HCT116 (cell line): ENCODE results near the gene MACF1. TPM values are rescaled to one million over a fixed set of nuclear protein-coding genes. Genes with fewer than 3 reads are reported as not detected.

Experiments
- ATAC-seq: fragments of 200-7000 bp; cut with Tn5 transposase; 2 replicates; pipeline ENCODE4 v1.9.1; 2020; ENCODE audit warnings: mild to moderate bottlenecking, moderate library complexity
- BruUV-seq: library from RNA; stranded (reverse); fragments of 400-500 nt; replicated peaks from 2 replicates; lab custom pipeline; 2021; lab: Mats Ljungman, UMichigan
- CTCF ChIA-PET: fragments of 300-600 bp; sonication (Branson Sonifier 250); formaldehyde crosslinking; loops from one replicate; lab custom pipeline; 2021; ENCODE audit warnings: antibody characterized with exemption; lab: Charles Lee
- POLR2A ChIA-PET: fragments of 300-600, 350-600 bp; sonication (Branson Sonifier 250); formaldehyde crosslinking; loops from one replicate; lab custom pipeline; 2021; ENCODE audit warnings: antibody characterized with exemption; lab: Charles Lee
- RAD21 ChIA-PET, 2 experiments: fragments of 300-600 bp; sonication (Branson Sonifier 250); formaldehyde crosslinking; loops; one replicate each; lab custom pipeline; 2023; ENCODE audit warnings: low total read pairs in 2 of 2; ENCODE audit not compliant: uncharacterized antibody in 2 of 2, unreplicated experiment in 2 of 2, low non-redundant PET in 1 of 2; lab: Charles Lee
- DNase-seq: peaks from one replicate; pipeline ENCODE4 v3.0.0-alpha.2; 2010; ENCODE audit warnings: low read depth, low spot score
- H2AFZ ChIP-seq: fragments of 200-600 bp; shearing (Covaris generic), sonication (generic); 2 replicates; pipeline ENCODE4 v1.6.1; 2017; ENCODE audit warnings: low read depth, mixed run types, mixed read lengths, antibody characterized with exemption, low read length; ENCODE audit not compliant: poor library complexity, severe bottlenecking
- H3K27ac ChIP-seq: 2 replicates; pipeline ENCODE4 v1.5.1; 2012; ENCODE audit warnings: low read depth, low read length
- H3K27me3 ChIP-seq: fragments of 200-600 bp; sonication (generic); 2 replicates; pipeline ENCODE4 v1.6.1; 2016; ENCODE audit warnings: mixed run types, low read length, mixed read lengths; ENCODE audit not compliant: insufficient read depth
- H3K36me3 ChIP-seq, 2 experiments: fragments of 200-500 bp in 1 of 2; fragments of 200-600 bp in 1 of 2; sonication (Bioruptor generic) in 1 of 2; sonication (generic) in 1 of 2; 2 replicates each; pipeline versions ENCODE4 v1.5.1 to v1.6.1; 2014 to 2016; ENCODE audit warnings: low read length in 2 of 2, inconsistent platforms in 1 of 2, mixed read lengths in 1 of 2, mixed run types in 1 of 2; ENCODE audit not compliant: insufficient read depth in 2 of 2, control insufficient read depth in 1 of 2
- H3K4me1 ChIP-seq, 2 experiments: fragments of 200-600 bp in 1 of 2; sonication (generic) in 1 of 2; 2 replicates each; pipeline versions ENCODE4 v1.5.1 to v1.6.1; 2012 to 2017; ENCODE audit warnings: low read length in 2 of 2, inconsistent platforms in 1 of 2, mild to moderate bottlenecking in 1 of 2, mixed read lengths in 1 of 2, mixed run types in 1 of 2, moderate library complexity in 1 of 2; ENCODE audit not compliant: insufficient read depth in 2 of 2, control insufficient read depth in 1 of 2
- H3K4me2 ChIP-seq: fragments of 200-600 bp; sonication (generic); 2 replicates; pipeline ENCODE4 v1.6.1; 2017; ENCODE audit warnings: mixed run types, low read length, mixed read lengths
- H3K4me3 ChIP-seq, 2 experiments: fragments of 200-600 bp in 1 of 2; sonication (generic) in 1 of 2; replicated peaks in 1 of 2; 2 replicates each; pipeline ENCODE4 v1.5.1; 2011 to 2016; ENCODE audit warnings: low read length in 2 of 2, control low read depth in 1 of 2, low read depth in 1 of 2, mild to moderate bottlenecking in 1 of 2, mixed read lengths in 1 of 2, mixed run types in 1 of 2
- H3K79me2 ChIP-seq: fragments of 200-600 bp; sonication (generic); 2 replicates; pipeline ENCODE4 v1.6.1; 2017; ENCODE audit warnings: mild to moderate bottlenecking, mixed run types, low read length, moderate library complexity, mixed read lengths; ENCODE audit not compliant: insufficient read depth
- H3K9ac ChIP-seq: fragments of 200-600 bp; sonication (generic); 2 replicates; pipeline ENCODE4 v1.6.1; 2016; ENCODE audit warnings: low read length, mixed read lengths
- H3K9me2 ChIP-seq: fragments of 200-600 bp; sonication (generic), shearing (Covaris generic); 2 replicates; pipeline ENCODE4 v1.6.1; 2017; ENCODE audit warnings: mixed run types, mild to moderate bottlenecking, moderate library complexity; ENCODE audit not compliant: insufficient read depth
- H3K9me3 ChIP-seq, 2 experiments: fragments of 200-500 bp in 1 of 2; fragments of 200-600 bp in 1 of 2; sonication (Bioruptor generic) in 1 of 2; sonication (generic) in 1 of 2; 2 replicates each; pipeline ENCODE4 v1.6.1; 2014 to 2017; ENCODE audit warnings: low read length in 2 of 2, mixed read lengths in 2 of 2, inconsistent platforms in 1 of 2, low read depth in 1 of 2, mild to moderate bottlenecking in 1 of 2, mixed run types in 1 of 2, moderate library complexity in 1 of 2; ENCODE audit not compliant: control insufficient read depth in 1 of 2, insufficient read depth in 1 of 2
- H4K20me1 ChIP-seq: fragments of 200-600 bp; sonication (generic), shearing (Covaris generic); 2 replicates; pipeline ENCODE4 v1.6.1; 2017; ENCODE audit warnings: mixed run types, mild to moderate bottlenecking, moderate library complexity; ENCODE audit not compliant: insufficient read depth
- EZH2phosphoT487 ChIP-seq: fragments of 200-600 bp; IDR thresholded peaks from 2 replicates; pipeline ENCODE4 v1.6.1; 2018; ENCODE audit warnings: antibody characterized with exemption, borderline replicate concordance
- POLR2A ChIP-seq: IDR thresholded peaks from 2 replicates; pipeline ENCODE4 v1.7.0; 2011; ENCODE audit warnings: borderline replicate concordance; ENCODE audit not compliant: insufficient read depth, insufficient read length; ENCODE audit errors: extremely low read depth
- REST ChIP-seq: IDR thresholded peaks from 2 replicates; pipeline ENCODE4 v1.6.1; 2012; ENCODE audit warnings: low read depth
- SIN3A ChIP-seq: IDR thresholded peaks from 2 replicates; pipeline ENCODE4 v1.6.1; 2012; ENCODE audit warnings: low read depth
- SRF ChIP-seq: IDR thresholded peaks from 2 replicates; pipeline ENCODE4 v1.6.1; 2012; ENCODE audit warnings: low read depth
- TCF7L2 ChIP-seq: IDR thresholded peaks from 2 replicates; pipeline ENCODE4 v1.7.0; 2011; ENCODE audit warnings: borderline replicate concordance, inconsistent platforms; ENCODE audit not compliant: insufficient read depth, insufficient read length; ENCODE audit errors: extremely low read depth
- ZFX ChIP-seq: fragments of 450-650 bp; IDR thresholded peaks from 2 replicates; pipeline ENCODE4 v1.6.1; 2017
- intact Hi-C: fragments of 100-400 bp; cut with micrococcal nuclease; formaldehyde crosslinking; loops from 2 replicates; pipeline ENCODE4 v1.10.0; 2022
- total RNA-seq: library from RNA; stranded (reverse); gene quantifications from one replicate; pipeline ENCODE4 v1.2.1, GENCODE V29; 2021; ENCODE audit not compliant: unreplicated experiment

The MACF1 gene
- total RNA-seq, 1 experiment from 2014 or later, result 146 TPM

GRCh38 chr1:39328095-39328494 is 123.6 kb downstream of the MACF1 start:
- H3K27ac ChIP-seq, result no peak overlapping the region
- no TSS peak for BruUV-seq
- H4K20me1 ChIP-seq, result no peaks in the 10 kb centered on the region
- no peaks in the 10 kb centered on the region for H3K79me2 ChIP-seq
- no peak overlapping the region for H3K4me3 ChIP-seq
- no peak for TF ChIP-seq SRF
- no peak for TF ChIP-seq EZH2phosphoT487
- no peak for TF ChIP-seq TCF7L2
- TF ChIP-seq, all 23 proteins: peak for 0
- POLR2A ChIA-PET, result no interaction called here
- intact Hi-C loops, result no loop called here
- H3K9me2 ChIP-seq, result no peaks in the 10 kb centered on the region
- no peaks in the 10 kb centered on the region for H3K27me3 ChIP-seq
- DNase-seq (no peak), ATAC-seq (no peak)
- no peaks in the 10 kb centered on the region for H3K4me1 ChIP-seq
- H2AFZ ChIP-seq, result no peak overlapping the region
- H3K9me3 ChIP-seq, result no peaks in the 10 kb centered on the region
- RAD21 ChIA-PET, result no interaction called here
- CTCF ChIA-PET, result no interaction called here
- H3K9ac ChIP-seq, result no peak overlapping the region
- H3K36me3 ChIP-seq, result peaks cover 7 to 20% of the 10 kb centered on the region in 2 experiments
- no peak overlapping the region for H3K4me2 ChIP-seq

- RAD21 ChIA-PET, result no interaction called here
- CTCF ChIA-PET, result no interaction called here
- Histone ChIP-seq H3K9ac (no peak overlapping the region), H3K4me3 (no peak overlapping the region), H3K27me3 (no peaks in the 10 kb centered on the region), H3K4me2 (no peak overlapping the region), H3K9me2 (no peaks in the 10 kb centered on the region), H2AFZ (no peak overlapping the region), H3K79me2 (no peaks in the 10 kb centered on the region), H3K27ac (no peak overlapping the region), H3K36me3 (peaks cover 6 to 17% of the 10 kb centered on the region in 2 experiments), H4K20me1 (no peaks in the 10 kb centered on the region), H3K9me3 (no peaks in the 10 kb centered on the region), H3K4me1 (no peaks in the 10 kb centered on the region)
- no peak for DNase-seq
- intact Hi-C loops, result no loop called here
- POLR2A ChIA-PET, result no interaction called here
- BruUV-seq, result no TSS peak
- TF ChIP-seq EZH2phosphoT487 (no peak), SIN3A (no peak), REST (no peak), POLR2A (no peak), ZFX (no peak)
- no peak for ATAC-seq
Measured at GRCh38 chr1:39328586-39329121, 124.2 kb downstream of the MACF1 start.
